Neural progenitor cell (in vitro differentiated cells): ENCODE results near the gene LARGE1. TPM values are rescaled to one million over a fixed set of nuclear protein-coding genes. Genes with fewer than 3 reads are reported as not detected.

Experiments
- DNase-seq: peaks from one replicate; pipeline ENCODE4 v3.0.0-alpha.2; 2016; ENCODE audit warnings: low spot score
- H2AFZ ChIP-seq: fragments of 200-600 bp; sonication (generic); replicated peaks from 2 replicates; pipeline ENCODE4 v1.6.1; 2016; ENCODE audit warnings: antibody characterized with exemption
- H3F3A ChIP-seq: fragments of 200-600 bp; sonication (generic); 2 replicates; pipeline ENCODE4 v1.6.1; 2016; ENCODE audit warnings: antibody characterized with exemption, low read depth
- H3K27ac ChIP-seq: fragments of 200-600 bp; sonication (generic); 2 replicates; pipeline ENCODE4 v1.5.1; 2016; ENCODE audit warnings: mild to moderate bottlenecking
- H3K27me3 ChIP-seq: fragments of 200-600 bp; sonication (generic); 2 replicates; pipeline ENCODE4 v1.6.1; 2016; ENCODE audit warnings: mild to moderate bottlenecking, moderate library complexity
- H3K36me3 ChIP-seq: fragments of 200-600 bp; sonication (generic); 2 replicates; pipeline ENCODE4 v1.5.1; 2016
- H3K4me1 ChIP-seq: fragments of 200-600 bp; sonication (generic); 2 replicates; pipeline ENCODE4 v1.6.1; 2016; ENCODE audit warnings: mixed run types
- H3K4me2 ChIP-seq: fragments of 200-600 bp; sonication (generic); 2 replicates; pipeline ENCODE4 v1.6.1; 2016
- H3K4me3 ChIP-seq: fragments of 200-600 bp; sonication (generic); 2 replicates; pipeline ENCODE4 v1.5.1; 2016
- H3K79me2 ChIP-seq: fragments of 200-600 bp; sonication (generic); 2 replicates; pipeline ENCODE4 v1.6.1; 2016; ENCODE audit warnings: low read depth
- H3K9ac ChIP-seq: fragments of 200-600 bp; sonication (generic); 2 replicates; pipeline ENCODE4 v1.6.1; 2016
- H3K9me3 ChIP-seq: fragments of 200-600 bp; sonication (generic); 2 replicates; pipeline ENCODE4 v1.5.1; 2016; ENCODE audit warnings: low read depth
- H4K20me1 ChIP-seq: fragments of 200-600 bp; sonication (generic); 2 replicates; pipeline ENCODE4 v1.6.1; 2016; ENCODE audit warnings: low read depth
- H3K27ac Mint-ChIP-seq: 3 replicates; pipeline ENCODE4 v1.8.0; 2021; ENCODE audit warnings: mixed read lengths
- H3K27me3 Mint-ChIP-seq: 2 replicates; pipeline ENCODE4 v1.8.0; 2022; ENCODE audit warnings: low read depth, mild to moderate bottlenecking, inconsistent platforms, moderate library complexity, mixed read lengths; ENCODE audit not compliant: insufficient read depth
- H3K36me3 Mint-ChIP-seq: 3 replicates; pipeline ENCODE4 v1.8.0; 2021; ENCODE audit warnings: mixed read lengths
- H3K4me1 Mint-ChIP-seq: 3 replicates; pipeline ENCODE4 v1.8.0; 2021; ENCODE audit warnings: mixed read lengths
- H3K4me3 Mint-ChIP-seq: 3 replicates; pipeline ENCODE4 v1.8.0; 2021; ENCODE audit warnings: mild to moderate bottlenecking, moderate library complexity, mixed read lengths
- H3K9me3 Mint-ChIP-seq: 3 replicates; pipeline ENCODE4 v1.8.0; 2020; ENCODE audit warnings: mixed read lengths
- CTCF ChIP-seq: fragments of 200-600 bp; sonication (generic); IDR thresholded peaks from 2 replicates; pipeline ENCODE4 v1.5.1; 2017; ENCODE audit warnings: antibody characterized with exemption, mild to moderate bottlenecking
- EZH2 ChIP-seq: fragments of 200-600 bp; sonication (generic); IDR thresholded peaks from 2 replicates; pipeline ENCODE4 v1.6.1; 2017; ENCODE audit warnings: antibody characterized with exemption, mild to moderate bottlenecking, moderate library complexity
- EZH2phosphoT487 ChIP-seq: fragments of 200-600 bp; sonication (generic); IDR thresholded peaks from 2 replicates; pipeline ENCODE4 v1.6.1; 2017; ENCODE audit warnings: antibody characterized with exemption
- total RNA-seq: library from RNA; depleted of rRNA; stranded (reverse); fragments of >200 nt; gene quantifications from 2 replicates; pipeline ENCODE4 v1.2.3, GENCODE V29; 2015; ENCODE audit warnings: low replicate concordance

The LARGE1 gene
- total RNA-seq, 1 donor from 2014 or later: 24.9 TPM

DNA sequence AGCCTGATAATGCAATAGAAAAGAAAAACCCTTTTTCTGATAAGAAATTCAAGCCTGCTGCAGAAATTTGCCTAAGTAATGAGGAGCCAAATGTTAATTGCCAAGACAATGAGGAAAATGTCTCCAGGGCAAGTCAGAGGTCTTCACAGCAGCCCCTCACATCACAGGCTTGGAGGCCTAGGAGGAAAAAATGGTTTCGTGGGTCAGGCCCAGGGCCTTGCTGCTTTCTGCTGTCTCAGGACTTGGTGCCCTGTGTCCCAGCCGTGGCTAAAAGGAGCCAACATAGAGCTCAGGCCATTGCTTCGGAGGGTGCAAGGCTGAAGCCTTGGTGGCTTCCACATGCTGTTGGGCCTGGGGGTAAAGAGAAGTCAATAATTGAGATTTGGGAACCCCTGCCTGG, 131.3 kb downstream of the LARGE1 start:
- Mint-ChIP-seq H3K4me1 (peaks cover 2% of the 10 kb centered on the region), H3K36me3 (peaks cover 21% of the 10 kb centered on the region), H3K27me3 (peaks cover 5% of the 10 kb centered on the region), H3K27ac (no peak overlapping the region), H3K4me3 (no peak overlapping the region), H3K9me3 (peaks cover 42% of the 10 kb centered on the region)
- H3K27ac ChIP-seq: no peak overlapping the region
- no peak overlapping the region for H3K9ac ChIP-seq
- H3K79me2 ChIP-seq: peaks cover 43% of the 10 kb centered on the region
- no peaks in the 10 kb centered on the region for H3K4me1 ChIP-seq
- no peaks in the 10 kb centered on the region for H3K27me3 ChIP-seq
- peaks cover 6% of the 10 kb centered on the region for H3F3A ChIP-seq
- H3K4me3 ChIP-seq: no peak overlapping the region
- H4K20me1 ChIP-seq: no peaks in the 10 kb centered on the region
- no peak for DNase-seq
- TF ChIP-seq EZH2 (no peak), CTCF (no peak), EZH2phosphoT487 (no peak)
- no peak overlapping the region for H3K4me2 ChIP-seq
- no peaks in the 10 kb centered on the region for H3K36me3 ChIP-seq
- H3K9me3 ChIP-seq: peaks cover 15% of the 10 kb centered on the region
- H2AFZ ChIP-seq: no peak overlapping the region

DNA sequence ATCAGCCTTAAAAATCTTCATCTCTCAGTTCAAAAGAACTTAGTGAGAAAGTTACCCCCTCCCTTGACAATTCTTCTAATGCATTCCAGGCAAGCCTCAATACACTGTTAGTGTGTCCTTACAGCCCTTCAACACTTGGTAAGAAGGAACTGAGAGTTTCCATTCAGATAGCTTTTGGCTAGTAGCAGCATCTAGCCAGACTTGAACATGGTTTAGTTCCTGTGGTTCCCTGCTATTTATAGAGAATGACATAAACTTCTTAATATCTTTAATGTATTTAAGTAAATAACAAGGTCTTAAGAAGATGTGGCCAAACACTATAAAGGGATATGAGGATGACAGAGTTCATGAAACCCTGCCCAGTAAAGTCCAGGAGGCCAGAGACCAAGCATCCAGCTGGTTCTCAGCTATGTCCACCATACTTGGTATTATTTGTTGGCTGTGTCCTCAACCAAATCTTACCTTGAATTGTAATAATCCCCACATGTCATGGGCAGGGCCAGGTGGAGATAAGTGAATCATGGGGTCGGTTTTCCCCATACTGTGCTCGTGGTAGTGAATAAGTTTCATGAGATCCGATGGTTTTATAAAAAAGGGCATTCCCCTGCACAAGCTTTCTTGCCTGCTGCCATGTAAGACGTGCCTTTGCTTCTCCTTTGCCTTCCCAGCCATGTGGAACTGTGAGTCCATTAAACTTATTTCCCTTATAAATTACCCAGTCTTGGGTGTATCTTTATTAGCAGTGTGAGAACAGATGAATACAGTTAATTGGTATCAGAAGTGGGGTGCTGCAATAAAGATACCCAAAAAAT, 132.4 kb downstream of the LARGE1 start:
- no peak overlapping the region for H2AFZ ChIP-seq
- no peaks in the 10 kb centered on the region for H3K4me1 Mint-ChIP-seq
- no peak overlapping the region for H3K27ac Mint-ChIP-seq
- H3K79me2 ChIP-seq: peaks cover 45% of the 10 kb centered on the region
- peaks cover 42% of the 10 kb centered on the region for H3K9me3 Mint-ChIP-seq
- no peaks in the 10 kb centered on the region for H3K4me1 ChIP-seq
- H3F3A ChIP-seq: peaks cover 6% of the 10 kb centered on the region
- H4K20me1 ChIP-seq: no peaks in the 10 kb centered on the region
- no peak overlapping the region for H3K4me3 Mint-ChIP-seq
- no peaks in the 10 kb centered on the region for H3K27me3 ChIP-seq
- DNase-seq: no peak
- no peaks in the 10 kb centered on the region for H3K36me3 ChIP-seq
- H3K27ac ChIP-seq: no peak overlapping the region
- peaks cover 5% of the 10 kb centered on the region for H3K27me3 Mint-ChIP-seq
- H3K36me3 Mint-ChIP-seq: peaks cover 21% of the 10 kb centered on the region
- H3K4me3 ChIP-seq: no peak overlapping the region
- H3K9me3 ChIP-seq: peaks cover 15% of the 10 kb centered on the region
- no peak overlapping the region for H3K4me2 ChIP-seq
- TF ChIP-seq CTCF: no peak
- TF ChIP-seq EZH2: no peak
- TF ChIP-seq EZH2phosphoT487: no peak
- H3K9ac ChIP-seq: no peak overlapping the region

DNA sequence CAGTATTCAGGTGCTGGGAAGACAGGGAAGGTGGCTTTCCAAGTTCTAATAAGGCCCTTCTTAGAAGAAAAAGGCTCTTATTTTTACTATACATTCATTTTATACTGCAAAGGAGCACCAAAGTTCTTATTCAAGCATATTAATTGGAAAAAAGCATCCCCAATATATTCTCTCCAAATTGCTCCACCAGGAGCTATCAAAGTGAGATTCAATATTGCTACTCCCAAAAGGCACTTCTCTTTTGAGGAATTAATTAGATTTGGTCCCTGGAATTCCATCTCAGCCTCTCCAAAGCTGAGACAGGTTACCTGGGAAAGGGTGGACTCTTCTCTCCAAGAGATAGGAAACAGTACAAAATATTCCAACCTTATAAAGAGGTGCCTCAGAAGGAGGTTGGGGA, 134.1 kb downstream of the LARGE1 start:
- peaks cover 33% of the 10 kb centered on the region for H3K9me3 Mint-ChIP-seq
- no peak overlapping the region for H3K27ac ChIP-seq
- H3K9ac ChIP-seq: no peak overlapping the region
- peaks cover 3% of the 10 kb centered on the region for H3K4me1 Mint-ChIP-seq
- H3K36me3 ChIP-seq: no peaks in the 10 kb centered on the region
- no peaks in the 10 kb centered on the region for H4K20me1 ChIP-seq
- H3K27me3 Mint-ChIP-seq: peaks cover 5% of the 10 kb centered on the region
- H3K4me1 ChIP-seq: no peaks in the 10 kb centered on the region
- no peak for TF ChIP-seq EZH2
- no peak for TF ChIP-seq CTCF
- TF ChIP-seq EZH2phosphoT487: no peak
- H3K36me3 Mint-ChIP-seq: peaks cover 14% of the 10 kb centered on the region
- H3K79me2 ChIP-seq: peaks cover 40% of the 10 kb centered on the region
- no peak overlapping the region for H3K4me2 ChIP-seq
- H3K4me3 ChIP-seq: no peak overlapping the region
- H3K9me3 ChIP-seq: peaks cover 15% of the 10 kb centered on the region
- H3K27ac Mint-ChIP-seq: no peak overlapping the region
- no peak overlapping the region for H2AFZ ChIP-seq
- no peak for DNase-seq
- H3F3A ChIP-seq: peaks cover 6% of the 10 kb centered on the region
- H3K4me3 Mint-ChIP-seq: no peak overlapping the region
- H3K27me3 ChIP-seq: no peaks in the 10 kb centered on the region
